Fibroblast of the aortic adventitia (primary cell): ENCODE measurements around the gene SYNE3. TPM values are rescaled to one million over a fixed set of nuclear protein-coding genes. Genes with fewer than 3 reads are reported as not detected.
A peak's percentile ranks its signal among the peaks of the same experiment; 100 is the strongest.
"Not testable (repeated sequence)": the region's sequence is repeated elsewhere in the genome, so short reads cannot be mapped to it uniquely, and the experiment has no call there.

Experiments used
- DNase-seq: peaks from one replicate; pipeline ENCODE4 v3.0.0-alpha.2; 2010; ENCODE audit warnings: low read depth
- H3K4me3 ChIP-seq: 2 replicates; pipeline ENCODE4 v1.5.1; 2011; ENCODE audit warnings: low read depth, mild to moderate bottlenecking, control low read depth, low read length, moderate library complexity
- CTCF ChIP-seq: IDR thresholded peaks from 2 replicates; pipeline ENCODE4 v1.5.1; 2011; ENCODE audit warnings: mild to moderate bottlenecking, low read length, control low read depth, inconsistent platforms; ENCODE audit not compliant: insufficient read depth
- total RNA-seq: library from RNA; depleted of rRNA; stranded (reverse); fragments of >200 nt; gene quantifications from 2 replicates; pipeline ENCODE4 v1.2.3, GENCODE V29; 2012; ENCODE audit warnings: low replicate concordance

SYNE3 gene
- total RNA-seq, 1 donor, result 63.4 TPM

- no peak for TF ChIP-seq CTCF
- H3K4me3 ChIP-seq, result no peak overlapping the region
- DNase-seq, result no peak
Measured at GRCh38 chr14:95511687-95512086, 4.8 kb downstream of the SYNE3 start.

- DNase-seq, result no peak
- no peak for TF ChIP-seq CTCF
- H3K4me3 ChIP-seq, result no peak overlapping the region
Measured at GRCh38 chr14:95510804-95511203, 5.6 kb downstream of the SYNE3 start.

- DNase-seq, H3K4me3 ChIP-seq: not testable (repeated sequence)
Measured at GRCh38 chr14:95510344-95510743, 6.1 kb downstream of the SYNE3 start.

GRCh38 chr14:95509495-95509894 is 7.0 kb downstream of the SYNE3 start:
- no peak for TF ChIP-seq CTCF
- DNase-seq, result no peak
- H3K4me3 ChIP-seq, result no peak overlapping the region

GRCh38 chr14:95508377-95508776 is 8.1 kb downstream of the SYNE3 start:
- no peak for DNase-seq
- no peak for TF ChIP-seq CTCF
- H3K4me3 ChIP-seq, result no peak overlapping the region

GRCh38 chr14:95507701-95508103 is 8.7 kb downstream of the SYNE3 start:
- H3K4me3 ChIP-seq, result no peak overlapping the region
- no peak for TF ChIP-seq CTCF
- DNase-seq, result peak; percentile 65

- TF ChIP-seq CTCF, result no peak
- peak; percentile 97 for DNase-seq
- H3K4me3 ChIP-seq, result no peak overlapping the region
Measured at GRCh38 chr14:95507174-95507573, 9.3 kb downstream of the SYNE3 start.
